IPS-15b (cell line): ENCODE results near the gene FAS.

Experiments used
- H3K27me3 ChIP-seq: one replicate; pipeline ENCODE4 v1.6.1; 2013; ENCODE audit warnings: low read length; ENCODE audit not compliant: control insufficient read depth, insufficient read depth
- H3K36me3 ChIP-seq: one replicate; pipeline ENCODE4 v1.6.1; 2013; ENCODE audit warnings: low read length; ENCODE audit not compliant: control insufficient read depth, insufficient read depth
- H3K4me1 ChIP-seq: one replicate; pipeline ENCODE4 v1.6.1; 2013; ENCODE audit warnings: mild to moderate bottlenecking, low read length; ENCODE audit not compliant: control insufficient read depth, insufficient read depth
- H3K4me3 ChIP-seq: one replicate; pipeline ENCODE4 v1.5.1; 2013; ENCODE audit warnings: low read depth, low read length
- H3K9ac ChIP-seq: one replicate; pipeline ENCODE4 v1.6.1; 2013; ENCODE audit warnings: low read depth, mild to moderate bottlenecking, low read length
- H3K9me3 ChIP-seq: one replicate; pipeline ENCODE4 v1.6.1; 2013; ENCODE audit warnings: mild to moderate bottlenecking, low read length; ENCODE audit not compliant: control insufficient read depth, insufficient read depth

Gene FAS

DNA sequence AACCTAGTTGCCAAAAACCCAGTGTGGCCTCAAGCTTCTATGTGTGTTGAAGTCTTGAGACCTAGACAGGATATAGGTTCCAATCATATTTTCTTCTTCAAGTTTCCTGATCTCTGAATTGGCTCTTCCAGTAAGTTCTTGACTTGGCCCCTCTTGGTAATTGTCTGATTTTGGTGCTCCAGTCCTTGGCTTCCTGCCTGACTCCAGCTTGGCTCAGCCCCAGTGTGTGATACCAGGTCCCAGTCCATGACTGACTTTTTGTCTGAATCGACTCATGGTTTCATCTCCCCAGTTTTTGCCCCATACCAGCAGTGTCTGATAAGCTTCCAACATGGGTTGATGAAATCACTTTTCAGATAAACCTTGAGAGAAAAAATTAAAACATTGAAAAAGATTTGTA, 72.3 kb downstream of the FAS start:
- no peaks in the 10 kb centered on the region for H3K27me3 ChIP-seq
- no peaks in the 10 kb centered on the region for H3K36me3 ChIP-seq
- H3K9ac ChIP-seq = no peak overlapping the region
- no peaks in the 10 kb centered on the region for H3K4me1 ChIP-seq
- H3K9me3 ChIP-seq = no peaks in the 10 kb centered on the region
- no peak overlapping the region for H3K4me3 ChIP-seq

DNA sequence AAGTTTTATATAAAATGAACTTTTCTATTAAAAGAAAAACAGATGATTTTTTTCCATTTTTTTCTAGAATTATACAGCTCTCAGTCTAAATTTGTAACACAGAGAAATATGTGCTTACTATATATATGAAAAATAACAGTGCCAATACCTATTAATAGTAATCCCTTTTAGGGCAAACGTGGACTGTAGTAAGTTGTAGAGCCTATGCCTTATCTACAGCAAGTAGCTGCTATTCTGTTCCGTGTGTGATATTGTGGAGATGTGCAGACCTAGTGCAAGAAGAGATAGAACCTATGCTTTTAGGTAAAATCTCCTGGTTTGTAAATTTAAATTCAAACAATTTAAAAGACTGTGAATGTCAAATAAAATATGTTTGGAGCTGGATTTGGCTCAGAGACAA, 72.9 kb downstream of the FAS start:
- H3K9ac ChIP-seq = no peak overlapping the region
- no peaks in the 10 kb centered on the region for H3K27me3 ChIP-seq
- no peak overlapping the region for H3K4me3 ChIP-seq
- no peaks in the 10 kb centered on the region for H3K36me3 ChIP-seq
- no peaks in the 10 kb centered on the region for H3K9me3 ChIP-seq
- no peaks in the 10 kb centered on the region for H3K4me1 ChIP-seq

DNA sequence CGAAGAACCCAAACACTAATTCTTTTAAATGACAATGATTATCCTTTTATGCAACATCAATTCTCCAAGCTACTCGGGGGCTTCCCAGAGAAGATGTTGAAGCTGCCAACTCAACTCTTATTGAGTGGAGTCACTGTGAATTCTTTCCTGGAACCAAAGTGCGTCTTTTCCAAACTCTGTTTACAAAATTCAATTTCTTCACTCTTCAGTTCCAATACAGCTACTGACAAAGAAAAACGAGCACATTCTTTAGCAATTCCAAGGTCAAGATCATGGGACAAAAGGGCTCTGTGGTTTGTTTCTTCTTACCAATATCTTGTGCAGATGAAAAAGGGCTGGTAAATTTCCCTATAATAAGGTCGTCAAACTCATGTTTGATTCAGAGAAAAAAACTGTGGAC, 74.2 kb downstream of the FAS start:
- H3K36me3 ChIP-seq = no peaks in the 10 kb centered on the region
- no peak overlapping the region for H3K4me3 ChIP-seq
- H3K4me1 ChIP-seq = no peaks in the 10 kb centered on the region
- no peaks in the 10 kb centered on the region for H3K9me3 ChIP-seq
- H3K27me3 ChIP-seq = no peaks in the 10 kb centered on the region
- no peak overlapping the region for H3K9ac ChIP-seq
